HL-60/S4 treated with retinoic acid at 250 ng/mL for 4 days and 3 days (cell line): ENCODE data around the gene PITPNB.

Experiments
- in situ Hi-C: fragments of 300-500 bp; cut with MboI; formaldehyde crosslinking; loops from 2 replicates; pipeline ENCODE4 v1.7.0; 2022; ENCODE audit warnings: low sequenced_read_pairs

The PITPNB gene

DNA sequence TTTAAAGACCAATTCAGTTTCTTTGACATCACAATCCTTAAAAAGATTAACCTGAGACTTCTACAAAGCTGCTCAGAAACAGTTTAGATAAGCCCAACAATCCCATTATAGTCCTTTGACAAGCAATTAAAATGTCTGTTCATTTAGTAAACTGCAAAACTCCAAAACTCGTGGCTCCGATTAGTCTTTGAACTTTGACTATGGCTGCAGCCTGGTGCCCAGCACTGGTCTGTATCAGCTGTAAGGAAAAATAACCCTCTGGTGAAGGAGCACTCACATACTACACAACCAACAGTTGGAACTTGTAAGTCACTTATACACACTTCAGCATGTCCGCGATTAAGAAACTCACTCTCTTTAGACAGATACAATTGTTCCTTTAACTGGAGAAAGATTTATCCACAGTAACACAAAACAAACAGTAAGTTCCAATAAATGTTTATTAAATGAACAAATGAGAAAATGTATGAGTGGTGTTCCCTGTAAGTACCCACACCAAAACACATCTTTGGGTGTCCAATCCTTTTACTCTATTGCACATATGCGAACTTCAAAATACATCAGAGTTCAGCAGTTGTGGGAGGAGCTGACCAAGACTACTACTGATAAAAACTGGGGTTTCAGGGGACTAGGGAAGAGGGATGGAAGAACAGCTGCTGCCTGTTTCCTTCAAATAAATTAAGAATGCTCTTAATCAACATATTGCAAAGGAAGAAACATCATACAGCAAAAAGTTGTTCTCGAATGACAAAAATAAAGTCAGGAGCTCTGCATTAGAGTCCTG, 36.4 kb downstream of the PITPNB start:
- in situ Hi-C loops = loop anchor here (10.0 kb wide), 1 partner anchor 122 kb away; no protein-coding TSS in a partner anchor

DNA sequence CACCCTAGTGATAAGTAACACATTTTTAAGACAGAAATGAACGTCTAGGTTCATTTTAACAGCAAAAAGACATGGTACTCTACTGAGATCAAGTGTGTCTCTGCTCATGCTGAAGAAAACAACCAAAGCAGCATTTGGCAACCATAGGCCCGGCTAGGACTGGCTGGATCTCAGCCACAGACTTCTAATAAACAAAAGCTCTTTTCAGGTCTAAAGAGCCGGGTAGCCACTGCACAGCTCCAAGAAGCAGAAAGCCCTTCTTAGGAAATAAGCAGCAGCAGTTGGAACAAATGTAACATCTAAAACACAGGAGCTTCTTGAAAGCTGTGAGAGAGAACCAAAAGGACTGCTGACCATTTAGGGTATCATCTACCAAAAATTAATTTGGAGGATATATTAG, 37.6 kb downstream of the PITPNB start:
- in situ Hi-C loops = loop anchor here (10.0 kb wide), 1 partner anchor 123 kb away; no protein-coding TSS in a partner anchor

DNA sequence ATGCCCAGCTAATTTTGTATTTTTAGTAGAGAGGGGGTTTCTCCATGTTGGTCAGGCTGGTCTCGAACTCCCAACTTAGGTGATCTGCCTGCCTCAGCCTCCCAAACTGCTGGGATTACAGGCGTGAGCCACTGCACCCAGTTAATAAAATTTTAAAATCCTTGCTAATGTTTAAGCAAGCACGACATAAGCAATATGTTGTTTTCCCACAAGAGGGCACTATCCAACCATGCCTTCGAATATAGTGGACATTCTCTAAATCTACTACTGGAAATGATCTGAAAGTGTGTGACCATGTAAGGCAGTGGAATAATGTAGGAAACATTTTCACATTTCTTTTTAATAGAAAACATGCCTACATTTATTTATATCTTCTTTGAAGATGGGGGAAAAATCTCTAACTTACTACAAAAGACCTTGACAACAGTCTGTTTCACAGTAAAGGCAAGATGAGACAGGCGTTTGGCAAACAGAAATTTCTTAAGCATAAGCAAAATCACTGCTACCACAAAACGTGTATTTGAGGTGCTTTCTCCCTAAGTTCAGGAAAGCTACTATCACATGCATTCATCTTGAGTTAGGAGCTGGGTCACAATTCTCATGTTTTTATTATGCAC, 38.2 kb downstream of the PITPNB start:
- in situ Hi-C loops = loop anchor here (10.0 kb wide), 1 partner anchor 124 kb away; no protein-coding TSS in a partner anchor

DNA sequence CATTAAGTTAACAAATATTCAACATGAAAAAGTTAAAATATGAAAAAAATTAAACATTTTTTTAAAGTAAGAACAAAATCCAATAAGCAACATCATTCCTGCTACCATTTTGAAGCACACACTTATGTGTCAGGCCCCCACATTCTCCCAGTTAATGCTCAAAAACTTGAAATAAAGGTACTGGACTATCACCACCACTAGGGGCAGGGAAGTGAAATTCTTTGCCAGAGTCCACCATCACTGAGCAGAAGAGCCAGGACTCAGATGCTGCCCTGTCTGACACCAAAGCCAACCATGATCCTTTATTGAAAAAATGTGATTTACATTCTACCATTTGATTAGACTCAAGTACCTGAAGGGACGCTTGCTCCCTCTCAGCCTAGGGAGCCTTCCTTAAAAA, 39.1 kb downstream of the PITPNB start:
- in situ Hi-C loops = loop anchor here (10.0 kb wide), 1 partner anchor 125 kb away; no protein-coding TSS in a partner anchor

DNA sequence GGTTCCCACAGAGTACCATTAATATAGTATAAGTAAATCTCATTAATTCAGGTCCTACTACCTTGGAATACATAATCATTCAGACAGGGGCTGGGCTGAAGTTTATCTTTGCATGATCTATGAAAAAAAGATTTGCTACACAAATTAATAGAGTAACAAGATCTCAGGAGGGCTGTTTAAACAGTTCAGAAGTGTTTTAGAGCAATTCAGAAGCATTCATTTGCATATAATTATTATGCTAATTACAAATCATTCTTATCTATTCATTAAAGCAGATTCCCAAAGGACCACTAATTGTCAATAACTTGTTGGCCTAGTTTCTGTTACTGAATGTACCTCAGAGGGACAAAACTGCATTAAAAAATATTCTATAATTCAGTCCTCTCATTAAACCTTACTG, 40.5 kb downstream of the PITPNB start:
- in situ Hi-C loops = no loop called here

DNA sequence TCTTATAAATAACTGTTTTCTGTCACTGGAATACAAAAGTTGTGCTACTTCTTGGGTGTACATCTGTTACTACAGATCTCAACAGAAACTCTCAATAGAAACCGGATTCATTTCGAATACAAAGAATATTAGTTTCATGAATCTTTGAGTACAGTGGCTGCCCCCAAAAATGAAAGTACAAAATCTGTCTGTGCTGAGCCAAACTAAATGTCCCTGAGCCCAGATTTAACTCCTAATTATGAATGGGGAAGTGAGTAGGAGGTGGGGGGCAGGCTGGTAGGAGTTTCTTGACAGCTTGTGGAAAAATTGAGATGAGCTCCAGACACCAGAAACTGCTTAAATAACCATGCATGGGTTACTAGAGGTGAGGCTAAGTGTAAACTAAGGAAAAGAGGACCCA, 41.6 kb downstream of the PITPNB start:
- in situ Hi-C loops = no loop called here

DNA sequence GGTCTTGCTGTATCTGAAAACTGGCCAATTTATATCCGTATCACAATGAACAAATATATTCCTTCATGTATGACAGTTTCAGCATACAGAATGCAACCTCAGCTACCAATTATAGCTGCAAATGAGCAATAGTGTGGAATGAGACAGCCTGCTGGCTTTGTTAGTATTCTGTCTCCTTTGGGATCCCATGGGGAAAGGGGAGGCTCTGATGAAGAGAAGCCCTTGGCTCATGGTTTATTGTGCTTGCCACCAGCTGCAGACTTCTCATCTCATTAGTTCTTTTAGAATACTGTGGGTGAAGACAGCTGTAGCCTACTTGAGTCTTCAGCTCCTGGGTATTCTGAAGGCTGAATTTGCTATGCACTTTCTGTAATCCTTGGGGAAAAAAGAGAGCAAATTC, 42.4 kb downstream of the PITPNB start:
- in situ Hi-C loops = no loop called here

DNA sequence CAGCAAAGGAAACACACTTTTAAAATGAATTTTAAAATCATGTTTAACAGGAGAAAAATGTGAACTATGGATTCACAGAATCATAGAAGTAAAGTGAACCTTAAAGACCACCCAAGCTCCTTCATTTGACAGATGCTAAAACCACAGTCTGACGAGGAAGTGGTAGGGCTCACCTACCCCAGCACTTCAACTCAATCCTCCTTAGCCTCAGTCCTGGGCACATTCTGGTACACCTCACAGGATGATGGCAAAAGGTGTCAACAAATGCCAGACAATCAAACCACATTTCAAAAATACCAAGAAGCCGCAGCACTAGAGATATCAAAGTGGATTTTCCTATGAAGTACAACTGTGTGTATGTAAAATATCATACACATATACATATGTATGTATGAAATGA, 43.1 kb downstream of the PITPNB start:
- in situ Hi-C loops = no loop called here

DNA sequence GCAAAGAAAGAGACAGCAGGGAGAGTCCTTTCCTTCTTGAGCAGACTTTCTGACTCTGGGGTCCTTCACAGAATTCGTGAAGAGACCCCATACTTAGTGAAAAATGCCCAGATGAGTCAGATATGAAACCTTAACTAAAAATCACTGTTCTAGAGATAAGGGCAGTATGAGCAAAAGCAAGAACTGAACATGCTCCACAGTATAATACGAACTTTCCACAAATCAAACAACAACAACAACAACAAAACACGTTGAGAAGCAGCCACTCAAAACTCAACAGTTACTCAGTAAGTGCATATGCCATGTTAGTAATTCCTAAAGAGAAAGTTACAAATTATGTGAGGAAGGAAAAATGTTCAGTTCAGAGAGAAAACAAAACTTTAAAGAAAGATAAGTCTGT, 44.3 kb downstream of the PITPNB start:
- in situ Hi-C loops = no loop called here

DNA sequence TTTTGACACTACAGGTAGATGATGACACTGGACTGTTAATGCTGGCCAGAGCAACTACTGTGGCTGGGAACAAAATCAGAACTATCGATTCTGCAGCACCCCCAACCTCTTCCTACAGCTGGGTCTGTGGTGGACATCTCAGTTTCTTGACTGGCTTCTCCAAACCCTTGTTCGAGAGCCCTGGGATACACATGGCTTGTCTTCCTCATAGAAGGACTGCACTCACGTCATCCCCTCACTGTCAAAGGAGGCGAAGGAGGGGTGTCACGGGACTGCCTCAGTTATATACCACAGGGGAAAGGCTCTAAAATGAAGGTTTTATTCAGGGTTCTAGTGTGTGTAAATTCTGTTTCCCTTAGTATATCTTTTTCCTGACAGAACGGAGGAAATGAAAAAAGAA, 44.9 kb downstream of the PITPNB start:
- in situ Hi-C loops = no loop called here

DNA sequence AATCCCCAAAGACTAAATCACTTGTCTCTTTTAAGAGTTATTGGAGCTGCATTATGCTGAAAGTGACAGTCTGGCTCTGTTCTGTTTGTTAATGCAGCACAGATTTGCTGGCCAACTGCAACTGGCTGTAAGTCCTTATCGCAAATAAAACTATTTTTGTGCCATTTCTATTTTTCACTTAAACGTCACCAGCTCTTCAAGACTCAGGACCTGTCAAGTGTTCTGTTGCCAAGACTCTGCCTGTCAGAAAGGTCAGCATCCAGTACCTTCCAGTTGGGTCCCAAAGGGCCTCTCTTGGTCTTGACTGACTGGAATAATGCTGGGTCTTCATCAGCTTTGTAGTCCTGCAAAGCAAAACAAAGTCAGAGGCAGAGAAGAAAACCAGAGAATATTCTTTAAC, 45.6 kb downstream of the PITPNB start:
- in situ Hi-C loops = no loop called here

DNA sequence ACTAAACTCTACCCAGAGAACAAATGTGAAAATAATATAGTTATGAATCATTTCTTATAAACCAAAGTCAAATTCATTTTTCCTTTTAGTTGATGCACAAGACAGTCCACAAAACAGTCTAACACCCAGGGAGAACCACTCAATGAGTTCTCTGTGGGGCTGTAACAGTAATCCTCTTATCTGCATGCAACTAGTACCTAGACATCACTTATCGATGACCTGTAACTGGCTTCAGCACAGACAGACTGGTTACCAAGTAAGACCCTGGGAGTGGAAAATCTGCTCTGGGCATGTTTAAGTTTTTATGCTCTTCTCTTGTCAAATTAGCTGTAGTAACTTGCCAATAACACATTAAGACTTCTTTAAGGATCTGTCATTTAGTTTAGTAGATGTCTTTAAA, 46.6 kb downstream of the PITPNB start:
- in situ Hi-C loops = no loop called here

DNA sequence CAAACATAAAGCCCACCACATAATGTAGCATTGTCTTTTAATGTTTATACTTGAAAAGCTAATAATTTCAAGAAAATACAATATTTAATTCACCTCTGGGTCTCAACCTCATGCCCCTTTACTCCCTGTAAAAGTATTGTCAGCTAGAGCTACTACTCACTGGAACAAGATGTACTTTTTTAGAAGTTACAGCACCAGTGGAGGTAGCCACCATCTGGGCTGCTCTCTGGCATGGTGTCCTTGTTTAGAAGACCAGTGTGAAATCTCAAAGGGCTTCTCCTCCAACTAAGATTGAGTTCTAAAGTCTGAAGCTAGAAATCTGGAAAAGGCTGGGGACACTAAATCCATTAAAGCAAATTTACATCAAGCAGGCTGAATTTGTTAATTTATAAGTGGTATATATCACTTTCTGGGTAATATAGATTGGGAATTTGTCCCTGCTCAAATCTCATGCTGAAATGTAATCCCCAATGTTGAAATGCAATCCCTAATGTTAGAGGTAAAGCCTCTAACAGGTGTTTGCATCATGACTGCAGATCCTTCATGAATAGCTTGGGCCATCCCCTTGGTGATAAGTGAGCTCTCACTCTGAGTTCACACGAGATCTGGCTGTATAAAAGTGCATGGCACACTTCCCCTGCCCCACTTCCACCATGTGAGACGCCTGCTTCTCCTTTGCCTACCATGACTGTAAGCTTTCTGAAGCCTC, 47.6 kb downstream of the PITPNB start:
- in situ Hi-C loops = no loop called here

DNA sequence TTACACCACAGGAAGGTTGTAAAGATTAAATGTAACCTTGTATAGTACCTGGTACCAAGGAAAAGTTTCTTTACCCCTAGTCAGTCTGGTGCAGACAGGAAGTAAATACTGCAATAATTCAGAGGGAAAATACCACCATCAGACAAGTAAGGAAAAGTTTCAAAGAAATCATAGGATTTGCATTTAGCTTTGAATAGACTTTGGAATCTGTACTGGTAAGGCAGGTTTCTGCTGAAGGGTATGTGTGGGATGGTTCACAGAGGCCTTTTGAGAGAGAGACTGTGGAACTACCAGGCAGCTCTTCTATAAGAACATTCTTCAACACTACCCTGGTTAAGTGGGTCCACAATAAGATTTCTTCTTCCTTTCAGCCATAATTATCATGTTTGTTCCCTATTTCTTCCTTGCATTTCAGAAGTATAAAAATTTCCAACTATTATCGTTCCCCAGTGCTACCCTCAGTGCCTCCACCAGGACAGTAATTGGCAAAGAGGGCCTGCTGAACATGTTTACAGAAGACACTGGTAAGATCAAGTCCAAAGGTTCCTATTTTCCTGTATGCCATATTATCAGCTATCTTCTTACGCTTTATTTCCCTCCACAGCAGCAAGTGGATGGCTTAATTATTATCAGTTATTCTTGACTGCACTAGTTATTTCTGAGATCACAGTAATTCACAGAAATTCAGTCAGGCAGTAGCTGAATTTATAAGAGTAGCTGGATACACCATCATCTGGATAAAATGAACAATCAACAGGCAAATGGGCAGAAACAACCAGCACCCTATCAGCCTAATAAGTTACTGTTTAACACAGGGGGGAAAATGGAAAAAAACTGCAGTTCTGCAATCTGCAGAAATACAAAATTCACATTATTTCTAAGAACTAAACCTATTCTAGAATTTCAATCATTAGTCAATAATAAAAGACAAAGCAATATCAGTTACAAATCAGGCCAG, 48.5 kb downstream of the PITPNB start:
- in situ Hi-C loops = no loop called here

DNA sequence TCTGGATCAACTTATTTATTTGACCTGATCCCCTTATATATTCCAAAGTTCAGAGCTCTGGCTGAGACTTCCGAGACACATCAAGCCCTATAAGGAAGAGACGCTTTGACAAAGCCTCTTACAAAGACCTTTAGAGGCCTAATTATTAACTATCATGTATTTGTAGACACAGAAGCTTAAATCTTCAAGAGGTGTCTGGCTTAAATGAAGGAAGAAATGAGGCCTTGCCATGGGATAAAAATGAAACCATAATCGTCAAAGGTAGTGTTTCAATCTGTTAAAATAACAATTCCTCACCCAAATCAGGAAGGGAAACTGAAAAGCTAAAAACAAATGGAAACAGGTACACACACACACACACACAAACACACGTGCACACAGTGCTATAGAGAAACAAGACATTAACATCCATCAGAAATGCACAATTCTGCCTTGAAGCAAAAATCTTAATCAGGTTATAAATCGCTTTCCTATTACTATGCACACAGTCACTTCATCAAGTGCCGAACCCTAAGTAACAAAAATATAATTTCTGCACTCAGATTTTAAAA, 50.2 kb downstream of the PITPNB start:
- in situ Hi-C loops = no loop called here

DNA sequence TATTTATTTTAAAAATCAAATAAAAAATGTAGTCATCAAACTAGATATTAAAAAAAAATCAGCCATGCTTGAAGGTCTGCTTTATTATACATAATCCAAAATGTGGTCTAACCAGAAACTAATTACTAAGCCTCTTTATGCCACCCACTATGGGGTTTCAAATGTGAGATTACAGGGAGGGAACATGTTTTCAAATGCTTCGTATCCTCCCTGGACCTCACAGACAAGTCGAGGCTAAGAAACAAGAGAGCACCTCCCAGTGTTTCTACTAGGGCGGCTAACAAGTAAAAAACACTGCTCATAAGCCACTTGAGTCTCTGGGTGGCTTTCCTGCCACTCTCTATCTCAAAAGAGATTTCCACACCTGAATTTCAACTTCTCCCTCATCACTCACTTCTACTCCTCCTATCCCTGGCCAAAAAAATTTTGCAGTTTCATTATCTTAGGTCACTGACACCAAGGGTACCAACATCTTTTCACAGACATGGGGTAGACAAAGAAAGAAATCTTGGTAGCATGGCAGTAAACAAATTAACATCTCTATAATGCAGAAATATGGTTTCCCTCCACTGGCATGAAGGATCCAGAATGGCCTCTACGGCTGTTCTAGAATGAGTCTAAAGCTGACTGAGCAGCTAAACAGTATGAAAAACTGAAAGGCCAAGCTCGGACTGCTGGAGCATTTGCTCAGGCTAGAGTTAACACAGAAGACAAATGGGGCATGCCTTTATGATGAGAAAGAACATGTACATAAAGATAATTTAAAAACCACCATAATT, 50.9 kb downstream of the PITPNB start:
- in situ Hi-C loops = no loop called here

DNA sequence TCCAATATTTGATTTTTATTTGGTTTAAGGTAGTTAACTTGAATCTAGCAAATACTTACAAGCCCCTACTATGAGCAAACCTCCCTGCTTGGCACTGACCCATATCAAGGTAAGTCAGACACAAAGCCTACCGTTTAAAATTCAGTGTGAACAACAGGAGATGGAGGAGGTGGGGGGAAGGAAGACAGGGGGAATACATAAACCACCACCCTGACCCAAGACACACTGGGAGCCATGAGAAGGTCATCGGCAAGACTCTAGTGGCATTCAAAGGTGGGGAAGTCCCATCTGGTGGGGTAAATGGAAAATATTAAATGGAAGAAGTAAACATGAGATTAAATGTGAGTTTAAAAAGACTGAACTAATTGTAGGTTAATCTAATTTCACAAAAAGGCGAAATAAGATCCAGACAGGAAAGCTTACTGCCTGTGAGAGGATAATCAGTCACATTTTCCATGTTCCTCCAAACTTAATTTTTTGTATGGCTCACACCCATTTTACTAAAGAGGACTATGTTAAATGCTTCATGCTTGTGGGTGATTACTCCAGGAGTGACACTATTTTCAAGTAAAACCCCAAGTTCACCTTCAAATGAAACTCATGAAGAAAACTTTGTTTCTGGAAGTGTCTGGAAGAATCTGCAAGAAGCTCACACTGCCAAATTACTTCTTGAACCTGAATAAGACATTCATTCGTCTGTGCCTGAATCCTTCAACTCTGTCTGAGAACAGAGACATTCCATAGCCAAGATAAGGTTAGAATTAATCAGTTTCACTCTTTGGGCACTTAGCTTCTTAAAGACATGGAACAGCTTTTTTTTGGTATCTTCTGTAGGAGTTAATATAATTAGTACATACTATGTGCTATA, 51.7 kb downstream of the PITPNB start:
- in situ Hi-C loops = no loop called here
